ENCODE data around the gene SLCO1A2. TPM values are rescaled to one million over a fixed set of nuclear protein-coding genes. Genes with fewer than 3 reads are reported as not detected.

The SLCO1A2 gene
- total RNA-seq, 4 donors from 2014 or later = 0.22 TPM; not detected in 3

- 68 to 71% methylated on average over 1 of the region's 1 CpG for WGBS, 2 donors
- TF ChIP-seq EP300 (IDR thresholded peaks at IDR 0.05) (no peak), POLR2A (IDR thresholded peaks at IDR 0.05) (no peak), CTCF (IDR thresholded peaks at IDR 0.05) (no peak)
- Histone ChIP-seq H3K4me3 (no peak overlapping the region), H3K27ac (no peak overlapping the region), H3K4me1 (no peaks in the 10 kb centered on the region), H3K9me3 (peaks cover 0 to 34% (median 0%) of the 10 kb centered on the region in 4 donors), H3K27me3 (no peaks in the 10 kb centered on the region), H3K36me3 (no peaks in the 10 kb centered on the region)
- no peak for DNase-seq (ENCODE audit: low spot score in 2 of 2)
Observed at GRCh38 chr12:21330682-21331253, 3.9 kb downstream of the SLCO1A2 start.

GRCh38 chr12:21328578-21328977 lies 6.1 kb downstream of the SLCO1A2 start:
- no peaks in the 10 kb centered on the region for H3K4me1 ChIP-seq
- H3K36me3 ChIP-seq = no peaks in the 10 kb centered on the region
- TF ChIP-seq EP300 (IDR thresholded peaks at IDR 0.05) = no peak
- no peak for TF ChIP-seq POLR2A (IDR thresholded peaks at IDR 0.05)
- TF ChIP-seq CTCF (IDR thresholded peaks at IDR 0.05) = no peak
- peaks cover 0 to 38% (median 0%) of the 10 kb centered on the region in 4 donors for H3K9me3 ChIP-seq
- H3K27ac ChIP-seq = no peak overlapping the region
- H3K4me3 ChIP-seq = no peak overlapping the region
- H3K27me3 ChIP-seq = no peaks in the 10 kb centered on the region
- no peak for DNase-seq (ENCODE audit: low spot score in 2 of 2)

- no peak for DNase-seq (ENCODE audit: low spot score in 2 of 2)
- Histone ChIP-seq H3K4me3 (no peak overlapping the region), H3K27ac (no peak overlapping the region), H3K36me3 (no peaks in the 10 kb centered on the region), H3K9me3 (peaks cover 0 to 25% (median 0%) of the 10 kb centered on the region in 4 donors), H3K4me1 (no peaks in the 10 kb centered on the region), H3K27me3 (no peaks in the 10 kb centered on the region)
- WGBS, 2 donors = 50 to 57% methylated on average over 1 of the region's 1 CpG
- TF ChIP-seq CTCF (IDR thresholded peaks at IDR 0.05) (no peak), POLR2A (IDR thresholded peaks at IDR 0.05) (no peak), EP300 (IDR thresholded peaks at IDR 0.05) (no peak)
Observed at GRCh38 chr12:21324551-21324950, 10.2 kb downstream of the SLCO1A2 start.

- WGBS, 2 donors = 35 to 36% methylated on average over 2 of the region's 2 CpGs
- H3K4me3 ChIP-seq = no peak overlapping the region
- H3K36me3 ChIP-seq = no peaks in the 10 kb centered on the region
- no peak for DNase-seq (ENCODE audit: low spot score in 2 of 2)
- no peak for TF ChIP-seq EP300 (IDR thresholded peaks at IDR 0.05)
- no peak for TF ChIP-seq CTCF (IDR thresholded peaks at IDR 0.05)
- no peak for TF ChIP-seq POLR2A (IDR thresholded peaks at IDR 0.05)
- H3K27ac ChIP-seq = no peak overlapping the region
- no peaks in the 10 kb centered on the region for H3K27me3 ChIP-seq
- no peaks in the 10 kb centered on the region for H3K4me1 ChIP-seq
- H3K9me3 ChIP-seq = peaks cover 0 to 25% (median 0%) of the 10 kb centered on the region in 4 donors
Observed at GRCh38 chr12:21323736-21324135, 11.0 kb downstream of the SLCO1A2 start.

- H3K36me3 ChIP-seq = no peaks in the 10 kb centered on the region
- no peak overlapping the region for H3K4me3 ChIP-seq
- no peaks in the 10 kb centered on the region for H3K27me3 ChIP-seq
- no peak for DNase-seq (ENCODE audit: low spot score in 2 of 2)
- H3K4me1 ChIP-seq = no peaks in the 10 kb centered on the region
- TF ChIP-seq CTCF (IDR thresholded peaks at IDR 0.05) (no peak), EP300 (IDR thresholded peaks at IDR 0.05) (no peak), POLR2A (IDR thresholded peaks at IDR 0.05) (no peak)
- no peak overlapping the region for H3K27ac ChIP-seq
- no peaks in the 10 kb centered on the region for H3K9me3 ChIP-seq
- WGBS, 2 donors = 39 to 45% methylated on average over 1 of the region's 1 CpG
Observed at GRCh38 chr12:21308785-21309184, 25.9 kb downstream of the SLCO1A2 start.

Data from tibial nerve (tissue), 4 donors.